OCI-M2 (cell line): ENCODE data around the gene SF3B2.
"Not testable (repeated sequence)": the region's sequence is repeated elsewhere in the genome, so short reads cannot be mapped to it uniquely, and the experiment has no call there.

Experiments used
- DNase-seq: peaks from one replicate; lab custom pipeline; 2025; ENCODE audit not compliant: unreplicated experiment; lab: John Stamatoyannopoulos, UW

The SF3B2 gene

DNA sequence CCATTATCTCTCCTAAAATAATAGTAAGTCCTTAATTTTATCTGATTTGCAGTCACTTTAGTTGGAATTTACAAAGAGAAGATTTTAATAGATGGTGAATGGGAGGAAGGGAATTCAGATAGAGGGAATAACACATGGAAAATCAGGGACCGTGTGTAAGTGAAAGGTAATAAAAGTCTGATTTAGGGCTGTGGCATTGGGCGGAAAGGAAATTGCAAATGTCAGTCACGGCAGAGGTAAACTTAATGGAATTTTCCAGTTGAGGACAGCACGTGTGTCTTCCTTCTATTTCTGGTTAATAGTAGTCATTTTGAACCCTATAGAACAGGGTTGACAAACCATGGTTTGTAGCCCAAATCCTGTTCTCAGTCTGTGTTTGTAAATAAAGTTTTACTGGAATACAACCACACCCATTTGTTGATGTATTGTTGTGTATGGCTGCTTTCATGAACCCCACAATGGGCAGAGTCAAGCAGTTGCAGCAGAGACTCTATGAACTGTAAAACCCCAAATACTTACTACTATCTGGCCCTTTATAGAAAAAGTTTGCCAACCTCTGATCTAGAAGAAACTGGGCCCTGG, 52.0 kb downstream of the SF3B2 start:
- no peak for DNase-seq

DNA sequence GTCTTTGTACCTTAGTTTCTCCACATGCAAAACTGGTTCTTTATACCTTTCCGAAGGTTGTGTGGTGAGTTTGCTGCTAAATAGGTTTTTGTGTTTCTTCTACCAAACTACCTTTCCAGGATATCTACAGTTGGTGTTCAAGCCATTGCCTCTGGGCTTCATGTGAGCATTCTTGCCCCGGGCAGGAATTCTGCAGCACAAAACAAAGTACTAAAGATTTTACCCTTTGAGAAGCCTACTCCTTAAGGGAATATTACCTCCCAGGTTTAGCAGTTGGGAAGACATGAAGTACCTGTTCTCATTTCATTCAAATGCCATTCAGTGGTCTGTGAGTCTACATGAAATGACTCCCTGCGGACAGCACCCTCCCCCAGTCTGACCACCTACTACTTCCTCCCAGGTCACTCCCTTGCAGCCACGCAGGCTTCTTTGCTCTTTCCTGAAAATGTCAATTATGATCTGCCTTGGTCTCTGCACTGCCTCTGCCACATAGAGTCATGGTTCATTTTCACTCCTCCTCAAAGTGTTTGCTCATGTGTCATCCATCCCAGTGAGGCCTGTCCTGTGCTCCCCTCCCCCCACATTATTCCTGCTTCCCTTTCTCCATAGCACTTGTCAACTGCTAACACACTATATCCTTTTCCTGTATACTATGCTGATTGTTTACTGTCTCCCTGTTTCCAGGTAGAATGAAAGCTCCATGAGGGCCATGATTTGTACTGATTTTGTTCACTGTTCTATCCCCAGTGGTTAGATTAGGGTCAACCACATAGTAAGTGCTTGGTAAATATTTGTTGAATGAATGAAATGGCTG, 54.8 kb downstream of the SF3B2 start:
- no peak for DNase-seq

DNA sequence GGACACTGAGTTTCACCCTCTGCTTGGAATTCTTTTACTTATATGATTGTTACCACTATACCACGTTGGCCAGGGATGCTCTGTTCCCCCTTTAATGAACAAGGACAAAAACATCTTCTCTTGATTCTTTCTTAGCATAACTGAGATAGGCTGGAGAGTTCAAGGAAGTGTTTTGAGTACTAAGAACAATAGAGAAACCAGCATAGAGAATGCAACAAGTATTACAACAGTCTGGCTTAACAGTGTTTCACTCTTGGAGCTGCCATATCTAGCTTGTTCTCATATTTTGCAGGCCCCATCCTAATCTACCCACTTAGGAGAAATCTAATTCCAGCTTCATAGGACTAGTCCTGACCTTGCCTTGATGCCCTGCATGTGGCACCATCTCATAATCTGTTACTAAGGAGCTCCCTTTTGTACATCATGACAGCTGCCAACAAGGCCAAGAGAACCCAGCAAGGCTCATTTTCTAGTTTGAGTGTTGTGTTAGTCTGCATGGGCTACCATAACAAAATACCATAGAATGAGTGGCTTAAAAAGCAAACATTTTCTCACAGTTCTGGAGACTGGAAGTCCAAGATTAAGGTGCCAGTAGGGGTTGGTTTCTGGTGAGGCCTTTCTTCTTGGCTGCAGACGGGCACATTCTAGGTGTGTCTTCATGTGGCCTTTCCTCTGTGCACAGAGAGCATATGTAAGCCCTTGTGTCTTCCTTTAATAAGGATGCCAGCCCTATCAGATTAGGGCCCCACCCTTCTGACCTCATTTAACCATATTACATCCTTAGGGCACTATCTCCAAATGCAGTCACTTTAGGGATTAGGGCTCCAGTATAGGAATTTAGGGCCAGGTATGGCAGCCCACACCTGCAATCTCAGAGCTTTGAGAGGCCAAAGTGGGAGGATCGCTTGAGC, 55.7 kb downstream of the SF3B2 start:
- DNase-seq = no peak

DNA sequence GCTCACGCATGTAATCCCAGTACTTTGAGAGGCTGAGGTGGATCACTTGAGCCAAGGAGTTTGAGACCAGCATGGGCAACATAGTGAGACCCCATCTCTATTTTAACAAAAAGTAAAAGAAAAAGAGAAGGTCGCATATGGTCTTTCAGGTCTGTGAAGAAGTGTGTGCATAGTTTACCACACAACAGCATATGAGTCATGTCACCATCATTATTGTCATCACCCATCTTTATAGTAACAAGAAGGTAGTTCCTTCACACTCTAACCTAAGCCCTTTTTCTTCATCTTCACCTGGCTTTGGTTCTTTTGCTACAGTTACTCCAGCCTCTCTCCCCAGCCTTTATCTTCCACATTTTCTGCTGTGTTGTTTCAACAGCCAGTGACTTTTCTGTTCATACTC, 57.1 kb downstream of the SF3B2 start:
- DNase-seq = no peak

- no peak for DNase-seq
Measured at GRCh38 chr11:66111158-66111557, 59.0 kb downstream of the SF3B2 start.

DNA sequence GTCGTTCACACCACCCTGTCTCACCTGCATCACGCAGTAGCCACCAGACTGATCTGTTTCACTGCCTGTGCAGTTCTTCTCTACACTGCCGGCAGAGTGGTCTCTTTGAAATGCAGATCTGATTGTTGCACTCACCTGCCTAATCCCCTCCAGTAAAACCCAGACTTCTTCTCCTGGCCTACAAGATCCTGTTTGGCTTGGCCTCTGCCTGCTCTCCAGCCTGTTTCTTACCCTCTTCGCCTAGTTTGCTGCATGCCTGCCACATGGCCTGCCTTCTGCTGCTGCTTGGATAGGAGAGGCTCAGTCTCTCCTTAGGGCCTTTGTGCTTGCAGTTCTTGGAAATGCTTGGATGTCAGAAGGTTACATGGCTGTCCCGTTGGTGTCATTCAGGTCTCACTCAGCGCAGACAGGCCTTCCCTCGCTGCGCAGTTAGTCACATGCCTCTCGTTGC, 59.9 kb downstream of the SF3B2 start:
- DNase-seq = no peak

GRCh38 chr11:66112601-66113499, 60.7 kb downstream of the SF3B2 start:
- no peak for DNase-seq

GRCh38 chr11:66114957-66115356, 62.8 kb downstream of the SF3B2 start:
- DNase-seq = not testable (repeated sequence)

DNA sequence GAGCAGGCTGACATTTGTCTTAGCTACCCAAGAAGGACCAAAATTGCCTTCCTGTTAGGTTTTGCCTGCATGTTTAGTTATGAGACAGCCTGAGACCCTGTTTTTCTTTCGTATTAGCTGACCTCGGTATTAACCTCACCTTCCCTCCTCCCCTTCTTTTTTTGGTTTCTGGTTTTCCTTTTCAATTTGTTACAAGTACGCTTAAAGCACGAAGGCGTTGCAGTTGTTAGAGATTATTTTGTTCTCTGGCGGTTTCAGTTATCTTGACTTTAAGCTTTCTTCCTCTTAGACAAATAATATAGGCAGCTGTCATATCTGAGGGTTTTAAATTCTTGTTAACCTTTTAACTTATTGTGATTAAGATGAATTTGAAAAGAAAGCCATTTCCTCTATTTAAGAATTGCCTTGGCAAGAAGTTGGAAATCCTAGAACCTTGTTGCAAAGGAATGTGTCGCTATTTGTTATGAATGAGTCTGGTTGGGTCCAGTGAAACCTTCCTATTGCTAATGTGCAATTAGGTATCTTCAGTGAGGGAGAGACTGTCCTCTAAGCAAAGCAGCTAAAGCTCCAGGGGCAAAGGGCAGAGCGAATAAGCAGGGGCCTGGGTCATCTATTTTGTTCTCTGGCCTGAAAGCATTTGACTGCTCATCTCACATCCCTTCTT, 63.6 kb downstream of the SF3B2 start:
- DNase-seq = no peak

DNA sequence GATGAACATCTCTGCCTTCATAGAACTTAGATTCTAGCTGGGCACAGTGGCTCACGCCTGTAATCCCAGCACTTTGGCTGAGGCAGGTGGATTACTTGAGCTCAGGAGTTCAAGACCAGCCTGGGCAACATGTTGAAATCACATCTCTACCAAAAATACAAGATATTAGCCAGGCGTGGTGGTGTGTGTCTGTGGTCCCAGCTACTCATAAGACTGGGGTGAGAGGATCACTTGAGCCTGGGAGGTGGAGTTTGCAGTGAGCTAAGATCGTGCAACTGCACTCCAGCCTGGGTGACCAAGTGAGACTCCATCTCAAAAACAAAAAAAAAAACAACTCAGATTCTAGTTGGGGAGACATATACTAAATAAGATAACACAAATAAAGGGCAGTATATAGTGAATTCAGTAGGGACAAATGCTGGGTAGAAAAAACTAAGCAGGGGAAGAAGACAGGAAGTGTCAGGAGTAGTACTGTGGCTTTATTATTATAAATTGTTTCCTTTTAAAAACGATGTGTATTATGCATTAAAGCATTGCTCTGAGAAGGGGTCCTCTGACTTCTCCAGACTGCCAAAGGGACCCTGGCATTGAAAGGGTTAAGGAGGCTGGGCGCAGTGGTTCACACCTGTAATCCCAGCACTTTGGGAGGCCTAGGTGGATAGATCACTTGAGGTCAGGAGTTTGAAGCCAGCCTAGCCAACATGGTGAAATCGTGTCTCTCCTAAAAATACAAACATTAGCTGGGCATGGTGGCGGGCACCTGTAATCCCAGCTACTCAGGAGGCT, 64.6 kb downstream of the SF3B2 start:
- no peak for DNase-seq

DNA sequence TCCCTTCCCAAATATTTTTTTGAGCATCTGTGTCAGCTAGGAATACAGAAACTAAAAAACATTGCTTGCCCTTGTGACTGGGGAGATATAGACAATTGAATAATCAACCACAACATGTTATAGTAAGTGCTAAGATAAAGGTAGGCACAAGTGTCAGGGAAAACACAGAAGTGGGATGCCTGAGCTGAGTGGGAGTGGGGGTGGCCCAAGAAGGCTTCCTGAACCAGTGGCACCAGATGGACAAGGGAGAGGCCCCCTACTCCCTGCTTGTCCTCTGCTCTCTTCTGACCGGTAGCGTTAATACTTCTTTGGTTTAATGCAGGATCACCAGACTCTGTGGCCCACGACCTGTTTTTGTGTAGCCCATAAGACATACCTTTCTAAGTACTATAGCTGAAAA, 66.7 kb downstream of the SF3B2 start:
- DNase-seq = no peak
